ENCODE data around the gene PDCL2.
"Not testable (repeated sequence)": the region's sequence is repeated elsewhere in the genome, so short reads cannot be mapped to it uniquely, and the experiment has no call there.

The PDCL2 gene, protein sequence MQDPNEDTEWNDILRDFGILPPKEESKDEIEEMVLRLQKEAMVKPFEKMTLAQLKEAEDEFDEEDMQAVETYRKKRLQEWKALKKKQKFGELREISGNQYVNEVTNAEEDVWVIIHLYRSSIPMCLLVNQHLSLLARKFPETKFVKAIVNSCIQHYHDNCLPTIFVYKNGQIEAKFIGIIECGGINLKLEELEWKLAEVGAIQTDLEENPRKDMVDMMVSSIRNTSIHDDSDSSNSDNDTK

DNA sequence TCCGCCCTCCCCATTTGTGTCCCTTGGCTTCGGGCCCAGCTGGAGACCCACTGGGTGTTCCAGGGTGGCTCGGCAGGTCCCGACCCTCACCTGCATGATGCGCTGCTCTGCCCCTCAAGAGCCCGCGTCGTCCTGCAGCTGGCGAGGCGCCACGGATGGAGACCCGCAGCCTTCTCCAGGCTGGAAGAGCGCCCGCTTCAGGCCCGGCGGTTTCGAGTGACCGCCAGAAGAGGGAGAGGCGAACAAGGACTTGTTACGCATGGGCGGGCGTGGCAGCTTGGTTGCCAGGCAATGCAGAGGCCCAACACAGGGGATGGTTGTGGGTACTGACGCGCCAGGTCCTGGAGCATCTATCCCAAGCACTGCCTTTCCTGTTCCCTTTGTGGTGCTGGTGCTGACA, at the start of gene PDCL2:
PDCL2 (minus strand) TSS at position 232 of the 400 bp plus-strand sequence; CDS start at position 96, 136 bp downstream.
- Mint-ChIP-seq H3K27me3 (peaks cover 13% of the 10 kb centered on the region), H3K4me1 (ENCODE audit: low read depth) (no peaks in the 10 kb centered on the region), H3K9me3 (peaks cover 6% of the 10 kb centered on the region), H3K36me3 (ENCODE audit: low read depth) (no peaks in the 10 kb centered on the region), H3K27ac (no peak within 1 kb of the TSS), H3K4me3 (no peak within 1 kb of the TSS)

DNA sequence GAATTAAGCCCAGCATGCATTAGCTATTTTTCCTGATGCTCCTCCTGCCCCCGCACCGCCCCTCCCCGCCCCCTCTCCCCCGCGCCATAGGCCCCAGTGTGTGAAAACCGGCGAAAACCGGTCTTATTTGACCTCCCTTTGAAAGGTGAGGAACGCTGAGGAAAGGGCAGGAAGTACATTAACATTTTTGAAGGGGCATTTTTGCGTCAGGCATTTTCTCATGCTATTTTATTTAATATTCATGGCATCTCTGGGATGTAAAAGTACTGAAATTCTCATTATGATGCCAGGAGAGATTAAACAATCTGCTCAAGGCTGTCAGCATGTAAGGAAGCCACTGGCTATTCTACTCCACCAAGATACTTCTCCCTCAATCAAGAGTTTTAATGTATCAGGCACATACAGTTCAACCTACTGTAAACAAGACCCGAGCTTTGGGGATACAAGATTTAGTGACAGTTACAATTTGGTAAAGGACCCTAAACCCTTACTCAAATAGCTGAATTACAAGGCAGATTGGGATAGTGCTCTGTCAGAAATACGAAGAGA, 45.3 kb upstream of the PDCL2 start:
- Mint-ChIP-seq H3K27me3 (peaks cover 56% of the 10 kb centered on the region), H3K9me3 (no peaks in the 10 kb centered on the region), H3K4me1 (ENCODE audit: low read depth) (peaks cover 14% of the 10 kb centered on the region), H3K36me3 (ENCODE audit: low read depth) (no peaks in the 10 kb centered on the region), H3K4me3 (no peak overlapping the region), H3K27ac (no peak overlapping the region)

DNA sequence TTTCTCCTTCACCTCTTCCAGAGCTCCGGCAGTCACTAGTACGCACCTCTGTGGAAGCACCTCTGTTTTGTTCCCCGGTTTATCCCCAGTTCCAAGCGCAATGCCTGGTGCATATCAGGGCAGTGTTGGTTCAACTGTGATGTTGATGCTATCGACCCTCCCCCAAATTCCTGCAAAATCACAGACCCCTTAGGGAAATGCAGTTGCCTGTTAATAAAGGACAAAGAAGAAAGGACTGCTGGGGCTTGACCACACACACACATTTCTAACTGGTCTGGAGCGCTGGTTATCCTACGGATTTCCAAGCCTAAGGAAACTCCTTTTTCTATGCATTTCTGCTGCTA, 44.6 kb upstream of the PDCL2 start:
- Mint-ChIP-seq H3K4me3 (peak overlapping the region; percentile 76), H3K27ac (no peak overlapping the region), H3K27me3 (peaks cover 60% of the 10 kb centered on the region), H3K4me1 (ENCODE audit: low read depth) (peaks cover 14% of the 10 kb centered on the region), H3K9me3 (no peaks in the 10 kb centered on the region), H3K36me3 (ENCODE audit: low read depth) (no peaks in the 10 kb centered on the region)

DNA sequence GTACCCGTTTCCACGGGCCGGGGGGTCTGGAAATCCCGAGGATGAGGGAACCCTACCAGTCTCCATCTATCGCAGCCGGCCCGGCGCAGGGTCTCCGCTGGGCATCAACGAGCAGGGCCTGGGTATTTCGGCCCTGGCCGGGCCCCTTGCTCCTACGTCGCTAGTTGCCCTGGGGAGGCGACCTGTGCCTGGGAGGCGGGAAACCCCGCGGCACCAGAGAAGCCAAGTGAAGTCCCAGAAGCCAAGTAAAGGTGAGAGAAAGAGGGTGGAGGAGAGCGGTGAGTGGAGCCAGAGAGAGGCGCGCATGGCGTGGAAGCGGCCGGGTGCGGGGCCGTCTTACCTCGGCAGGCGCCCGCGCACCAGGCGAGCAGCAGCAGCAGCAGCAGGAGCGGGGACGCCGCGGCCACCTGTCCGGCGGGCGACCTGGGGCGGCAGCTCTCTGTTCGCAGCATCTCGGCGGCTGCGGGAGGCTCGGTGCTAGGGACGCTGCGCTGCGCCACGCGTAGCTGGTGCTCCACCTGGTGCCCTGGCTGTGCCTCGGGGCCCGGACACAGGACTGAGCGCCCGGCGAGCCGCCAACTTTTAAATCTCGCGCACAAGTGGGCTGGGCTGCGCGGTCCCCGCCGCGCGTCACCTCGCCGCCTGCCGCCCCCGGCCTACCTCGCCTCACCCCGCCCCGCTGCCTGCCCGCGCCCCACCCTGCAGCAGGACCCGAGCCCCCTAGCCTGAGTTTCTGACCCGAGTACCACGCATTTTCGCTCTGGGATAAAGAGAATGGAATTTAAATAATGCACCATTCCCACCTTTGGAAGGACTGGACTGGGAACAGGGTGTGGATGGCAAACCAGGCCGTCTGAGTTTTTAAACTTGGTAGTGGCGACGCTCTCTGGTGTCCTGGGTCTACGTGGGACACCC, 44.0 kb upstream of the PDCL2 start, which contains the start of gene NMU:
NMU (minus strand) TSS at position 558 of the 915 bp plus-strand sequence; CDS start at position 452, 106 bp downstream.
- H3K4me3 Mint-ChIP-seq: peak within 1 kb of the TSS; percentile 77
- H3K27ac Mint-ChIP-seq: no peak within 1 kb of the TSS
- no peaks in the 10 kb centered on the region for H3K36me3 Mint-ChIP-seq (ENCODE audit: low read depth)
- peaks cover 66% of the 10 kb centered on the region for H3K27me3 Mint-ChIP-seq
- H3K9me3 Mint-ChIP-seq: no peaks in the 10 kb centered on the region
- peaks cover 14% of the 10 kb centered on the region for H3K4me1 Mint-ChIP-seq (ENCODE audit: low read depth)

DNA sequence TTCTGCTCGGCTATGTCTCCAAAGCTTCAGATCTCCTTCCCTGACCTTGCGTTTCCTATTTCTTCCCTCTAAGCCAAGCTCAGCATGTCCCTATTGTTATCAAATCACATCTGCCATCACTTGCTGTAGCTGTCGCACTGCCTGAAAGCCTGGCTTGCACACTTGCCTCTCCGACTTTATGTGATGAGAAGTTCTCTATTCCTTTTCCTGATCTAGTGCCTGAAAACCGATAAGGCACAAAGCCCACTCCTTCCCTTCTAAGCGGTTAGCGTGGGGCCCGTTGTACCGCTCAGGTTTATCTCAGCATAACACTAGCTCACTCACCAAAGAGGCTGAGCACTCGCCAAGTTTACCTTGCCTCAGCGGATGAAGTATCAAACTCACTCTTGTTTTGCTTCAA, 43.2 kb upstream of the PDCL2 start:
- peaks cover 14% of the 10 kb centered on the region for H3K4me1 Mint-ChIP-seq (ENCODE audit: low read depth)
- H3K27me3 Mint-ChIP-seq: peaks cover 71% of the 10 kb centered on the region
- no peaks in the 10 kb centered on the region for H3K9me3 Mint-ChIP-seq
- H3K27ac Mint-ChIP-seq: no peak overlapping the region
- peak overlapping the region; percentile 77 for H3K4me3 Mint-ChIP-seq
- H3K36me3 Mint-ChIP-seq (ENCODE audit: low read depth): no peaks in the 10 kb centered on the region

DNA sequence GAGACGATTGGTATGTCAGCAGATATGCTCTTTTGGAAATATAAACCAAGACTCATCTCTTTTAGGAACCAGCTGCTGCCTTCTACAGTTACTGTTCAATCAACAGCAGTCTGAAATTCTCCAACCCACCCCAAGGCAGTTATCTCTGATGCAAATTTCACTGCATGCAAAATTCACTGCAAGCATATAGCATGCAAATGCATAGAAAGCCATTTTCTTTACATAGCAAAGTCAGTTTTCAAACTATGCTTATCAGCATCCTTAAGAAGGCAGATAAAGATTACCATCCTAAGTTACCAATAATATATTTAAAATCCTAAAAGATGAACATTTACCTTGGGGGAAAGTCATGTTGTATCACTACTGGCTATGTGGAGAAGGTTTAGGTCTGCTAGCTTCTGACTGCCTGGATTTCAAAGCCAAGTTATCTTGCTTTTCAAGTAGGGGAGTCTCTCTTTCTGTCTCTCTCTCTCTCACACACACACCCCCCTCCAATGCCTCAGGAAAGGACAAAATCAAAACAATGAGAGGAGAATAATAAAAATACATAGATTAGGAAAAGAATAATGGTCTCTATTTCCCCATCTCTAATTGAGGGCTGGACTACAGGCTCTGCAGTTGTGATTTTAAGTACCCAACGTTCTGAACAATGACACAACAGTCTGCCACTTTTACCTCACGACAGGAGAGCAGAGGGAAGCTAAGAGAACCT, 42.5 kb upstream of the PDCL2 start:
- Mint-ChIP-seq H3K36me3 (ENCODE audit: low read depth) (no peaks in the 10 kb centered on the region), H3K27ac (no peak overlapping the region), H3K4me1 (ENCODE audit: low read depth) (peaks cover 14% of the 10 kb centered on the region), H3K27me3 (peaks cover 73% of the 10 kb centered on the region), H3K9me3 (no peaks in the 10 kb centered on the region), H3K4me3 (no peak overlapping the region)

DNA sequence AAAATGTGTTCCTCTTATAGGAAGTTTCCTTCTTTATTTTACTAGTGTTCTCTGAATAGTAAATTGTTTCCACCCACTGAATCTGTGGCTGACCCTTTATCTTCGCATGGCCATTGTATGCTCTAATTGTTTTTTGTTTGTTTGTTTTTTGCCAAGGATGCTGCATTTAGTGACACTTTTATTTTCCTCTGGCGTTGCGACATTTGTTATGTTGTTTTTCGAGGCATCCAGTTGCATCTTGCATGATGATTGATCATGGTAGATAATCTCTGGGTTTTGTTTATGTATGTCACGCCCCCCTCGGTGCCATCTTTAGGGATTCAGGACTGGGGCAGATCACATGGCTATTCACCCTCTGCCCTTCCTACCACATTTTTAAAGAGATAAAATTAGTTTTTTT, 41.9 kb upstream of the PDCL2 start:
- H3K9me3 Mint-ChIP-seq: no peaks in the 10 kb centered on the region
- peaks cover 14% of the 10 kb centered on the region for H3K4me1 Mint-ChIP-seq (ENCODE audit: low read depth)
- H3K4me3 Mint-ChIP-seq: no peak overlapping the region
- no peaks in the 10 kb centered on the region for H3K36me3 Mint-ChIP-seq (ENCODE audit: low read depth)
- no peak overlapping the region for H3K27ac Mint-ChIP-seq
- H3K27me3 Mint-ChIP-seq: peaks cover 69% of the 10 kb centered on the region

DNA sequence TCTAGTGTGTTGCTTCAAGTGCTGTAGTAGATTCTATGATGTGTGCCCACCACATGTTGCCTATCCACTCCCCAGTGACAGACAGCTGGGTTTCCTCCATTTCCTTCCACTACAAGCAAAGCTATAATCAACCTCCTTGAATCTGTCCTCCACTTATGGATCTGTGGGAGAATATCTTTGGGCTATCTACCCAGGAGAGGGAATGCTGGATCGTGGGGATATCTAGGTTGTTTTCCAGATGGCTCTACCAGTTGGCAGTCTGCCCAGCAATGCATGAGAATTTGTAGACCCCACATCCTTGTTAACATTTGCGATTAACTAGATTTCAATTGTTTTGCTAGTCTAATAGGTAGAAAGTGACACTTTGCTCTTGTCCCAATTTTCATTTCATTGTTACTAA, 33.8 kb upstream of the PDCL2 start:
- Mint-ChIP-seq H3K36me3 (ENCODE audit: low read depth) (no peaks in the 10 kb centered on the region), H3K4me1 (ENCODE audit: low read depth) (no peaks in the 10 kb centered on the region), H3K4me3 (no peak overlapping the region), H3K9me3 (no peaks in the 10 kb centered on the region), H3K27me3 (peaks cover 7% of the 10 kb centered on the region), H3K27ac (no peak overlapping the region)

DNA sequence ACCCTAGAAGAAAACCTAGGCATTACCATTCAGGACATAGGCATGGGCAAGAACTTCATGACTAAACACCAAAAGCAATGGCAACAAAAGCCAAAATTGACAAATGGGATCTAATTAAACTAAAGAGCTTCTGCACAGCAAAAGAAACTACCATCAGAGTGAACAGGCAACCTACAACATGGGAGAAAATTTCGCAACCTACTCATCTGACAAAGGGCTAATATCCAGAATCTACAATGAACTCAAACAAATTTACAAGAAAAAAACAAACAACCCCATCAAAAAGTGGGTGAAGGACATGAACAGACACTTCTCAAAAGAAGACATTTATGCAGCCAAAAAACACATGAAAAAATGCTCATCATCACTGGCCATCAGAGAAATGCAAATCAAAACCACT, 32.0 kb upstream of the PDCL2 start:
- H3K4me1 Mint-ChIP-seq (ENCODE audit: low read depth); H3K27me3 Mint-ChIP-seq; H3K27ac Mint-ChIP-seq; H3K36me3 Mint-ChIP-seq (ENCODE audit: low read depth); H3K4me3 Mint-ChIP-seq; H3K9me3 Mint-ChIP-seq: not testable (repeated sequence)

DNA sequence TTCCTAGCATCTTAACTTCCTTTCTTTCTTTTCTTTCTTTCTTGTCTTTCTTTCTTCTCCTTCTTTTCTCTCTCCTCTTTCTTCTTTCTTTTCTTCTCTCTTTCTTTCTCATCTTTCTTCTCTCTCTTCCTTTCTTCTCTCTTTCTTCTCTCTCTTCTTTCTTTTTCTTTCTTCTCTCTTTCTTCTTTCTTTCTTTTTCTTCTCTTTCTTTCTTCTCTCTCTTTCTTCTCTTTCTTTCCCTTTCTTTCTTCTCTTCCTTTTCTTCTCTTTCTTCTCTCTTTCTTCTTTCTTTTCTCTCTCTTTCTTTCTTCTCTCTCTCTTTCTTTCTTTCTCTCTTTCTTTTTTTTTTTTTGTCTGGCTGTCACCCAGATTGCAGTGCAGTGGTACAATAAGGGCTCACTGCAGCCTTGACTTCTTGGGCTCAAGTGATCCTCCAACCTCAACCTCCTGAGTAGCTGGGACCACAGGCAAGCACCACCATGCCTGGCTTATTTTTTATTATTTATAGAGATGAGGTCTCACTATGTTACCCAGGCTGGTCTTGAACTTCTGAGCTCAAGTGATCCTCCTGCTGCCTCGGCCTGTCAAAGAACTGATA, 26.6 kb upstream of the PDCL2 start:
- no peaks in the 10 kb centered on the region for H3K36me3 Mint-ChIP-seq (ENCODE audit: low read depth)
- no peak overlapping the region for H3K27ac Mint-ChIP-seq
- no peaks in the 10 kb centered on the region for H3K4me1 Mint-ChIP-seq (ENCODE audit: low read depth)
- H3K4me3 Mint-ChIP-seq: no peak overlapping the region
- peaks cover 7% of the 10 kb centered on the region for H3K27me3 Mint-ChIP-seq
- H3K9me3 Mint-ChIP-seq: no peaks in the 10 kb centered on the region

DNA sequence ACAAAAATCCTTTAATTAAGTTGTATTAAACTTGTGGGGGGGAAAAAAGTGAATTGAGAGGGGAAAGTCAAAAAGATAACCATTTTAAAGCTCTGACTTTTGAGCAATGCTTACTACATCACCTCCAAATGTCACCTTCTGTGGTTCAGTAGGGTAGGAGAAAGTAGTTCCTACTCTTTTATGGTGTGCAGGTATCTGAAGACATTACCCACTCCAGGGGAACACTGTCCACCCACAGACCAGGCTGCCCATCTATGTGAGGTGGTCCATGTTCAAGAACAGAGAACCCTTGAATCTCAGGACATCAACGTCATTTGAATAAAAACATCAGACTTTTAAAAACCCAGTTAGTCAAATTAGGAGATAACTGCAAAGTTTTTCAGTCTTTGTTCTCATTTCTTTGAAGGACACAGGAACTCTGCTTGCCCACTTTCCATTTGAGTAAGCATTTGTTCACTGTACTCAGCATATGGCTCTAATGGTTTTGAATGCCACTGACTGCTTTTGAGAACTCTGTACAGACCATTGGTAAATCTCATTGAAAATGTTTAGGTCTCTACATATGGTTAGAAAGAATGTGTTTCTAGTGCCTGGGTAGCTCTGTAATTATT, 25.6 kb upstream of the PDCL2 start:
- Mint-ChIP-seq H3K4me1 (ENCODE audit: low read depth) (no peaks in the 10 kb centered on the region), H3K27ac (no peak overlapping the region), H3K27me3 (peaks cover 7% of the 10 kb centered on the region), H3K9me3 (no peaks in the 10 kb centered on the region), H3K36me3 (ENCODE audit: low read depth) (no peaks in the 10 kb centered on the region), H3K4me3 (no peak overlapping the region)

DNA sequence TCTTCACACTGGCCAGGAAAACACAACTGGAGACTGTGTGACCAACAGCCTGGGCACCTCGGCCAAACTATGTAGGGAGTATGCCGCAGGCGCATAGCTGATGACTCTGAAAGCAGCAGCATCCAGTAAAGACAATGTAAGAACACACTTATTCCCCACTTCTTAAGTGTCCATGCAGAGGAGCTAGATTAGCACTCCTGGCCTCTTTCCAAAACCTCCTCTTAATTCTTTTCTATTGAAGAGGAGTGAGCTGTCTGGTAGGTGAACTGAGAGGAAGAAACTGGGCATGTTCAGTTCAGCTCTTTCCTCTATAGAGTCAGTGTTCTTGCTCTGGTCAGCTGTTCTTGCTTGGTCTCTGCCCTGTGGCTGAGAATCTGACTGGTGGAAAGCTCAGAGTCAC, 23.0 kb upstream of the PDCL2 start:
- no peak overlapping the region for H3K4me3 Mint-ChIP-seq
- no peaks in the 10 kb centered on the region for H3K36me3 Mint-ChIP-seq (ENCODE audit: low read depth)
- H3K9me3 Mint-ChIP-seq: no peaks in the 10 kb centered on the region

DNA sequence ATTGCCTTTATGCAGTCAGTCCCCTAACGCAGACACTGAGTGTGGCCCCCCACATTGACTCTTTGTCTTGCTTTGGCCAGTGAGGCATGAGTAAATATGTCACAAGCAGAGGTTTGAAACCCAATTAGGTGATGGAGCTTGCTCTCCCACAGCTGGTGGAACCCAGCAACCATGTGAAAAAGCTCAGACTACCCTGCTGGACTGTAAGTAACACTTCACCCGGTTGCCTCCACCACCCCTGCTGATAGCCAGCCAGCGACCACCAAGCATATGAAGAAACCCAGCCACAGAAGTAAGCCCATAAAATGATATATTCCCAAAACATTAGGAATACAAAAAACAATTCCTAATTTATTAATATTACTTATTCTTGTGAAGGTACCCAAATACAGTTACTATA, 21.6 kb upstream of the PDCL2 start:
- H3K9me3 Mint-ChIP-seq: no peaks in the 10 kb centered on the region
- H3K27me3 Mint-ChIP-seq: peaks cover 7% of the 10 kb centered on the region
- no peak overlapping the region for H3K27ac Mint-ChIP-seq
- no peak overlapping the region for H3K4me3 Mint-ChIP-seq
- H3K36me3 Mint-ChIP-seq (ENCODE audit: low read depth): no peaks in the 10 kb centered on the region
- H3K4me1 Mint-ChIP-seq (ENCODE audit: low read depth): no peaks in the 10 kb centered on the region

More for the DNA sequence above, 23.0 kb upstream of the PDCL2 start:
- H3K27me3 Mint-ChIP-seq: peaks cover 7% of the 10 kb centered on the region
- no peak overlapping the region for H3K27ac Mint-ChIP-seq
- H3K4me1 Mint-ChIP-seq (ENCODE audit: low read depth): no peaks in the 10 kb centered on the region

DNA sequence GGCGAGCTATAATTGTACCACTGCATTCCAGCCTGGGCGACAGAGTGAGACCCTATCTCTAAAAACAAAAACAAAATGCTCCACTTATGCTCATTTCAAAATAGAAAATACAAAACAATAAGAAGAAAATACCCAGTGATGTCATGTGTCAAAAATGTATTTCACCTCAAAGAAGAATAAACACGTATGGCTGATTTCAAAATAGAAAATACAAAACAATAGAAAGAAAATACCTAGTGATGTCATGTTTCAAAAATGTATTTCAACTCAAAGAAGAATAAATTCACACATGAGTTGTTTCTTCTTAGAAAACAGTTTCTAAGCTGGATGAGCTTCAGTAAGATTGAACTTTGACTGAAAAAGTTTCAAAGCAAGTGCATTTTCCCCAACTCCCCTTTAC, 20.3 kb upstream of the PDCL2 start:
- H3K4me3 Mint-ChIP-seq: no peak overlapping the region
- no peaks in the 10 kb centered on the region for H3K9me3 Mint-ChIP-seq
- peaks cover 7% of the 10 kb centered on the region for H3K27me3 Mint-ChIP-seq
- H3K27ac Mint-ChIP-seq: no peak overlapping the region
- H3K4me1 Mint-ChIP-seq (ENCODE audit: low read depth): no peaks in the 10 kb centered on the region
- H3K36me3 Mint-ChIP-seq (ENCODE audit: low read depth): no peaks in the 10 kb centered on the region

All from stimulated activated naive CD8-positive, alpha-beta T cell treated with anti-CD3 and anti-CD28 coated beads, Interleukin-15, Interleukin-2, amounts not matched to agents 100 ng/mL and 50 ng/mL, for 24 hours (primary cell).